ENCODE measurements around the gene NEMP1. TPM values are rescaled to one million over a fixed set of nuclear protein-coding genes. Genes with fewer than 3 reads are reported as not detected.
"Not testable (repeated sequence)": the region's sequence is repeated elsewhere in the genome, so short reads cannot be mapped to it uniquely, and the experiment has no call there.

NEMP1 gene
- total and polyA plus RNA-seq, 2 donors, result 9.5 to 19.5 TPM

- WGBS, result 94% methylated on average over 1 of the region's 1 CpG
- H3K9me3 ChIP-seq (ENCODE audit: control insufficient read depth in 2 of 2, insufficient read depth in 1 of 2, low read length in 1 of 2), result no peaks in the 10 kb centered on the region
- H3K27me3 ChIP-seq (ENCODE audit: control insufficient read depth in 2 of 2, insufficient read depth in 1 of 2, low read length in 1 of 2), result no peaks in the 10 kb centered on the region
- H3K27ac ChIP-seq (ENCODE audit: low read depth in 1 of 2, low read length in 1 of 2), result peak overlapping the region; percentile 31 to 95
- peaks cover 5 to 6% of the 10 kb centered on the region in 2 donors for H3K36me3 ChIP-seq (ENCODE audit: control insufficient read depth in 2 of 2, insufficient read depth in 2 of 2, low read length in 1 of 2)
- H3K4me3 ChIP-seq (ENCODE audit: low read length in 2 of 2), result no peak overlapping the region
- H3K4me1 ChIP-seq (ENCODE audit: control insufficient read depth in 2 of 2, insufficient read depth in 2 of 2, low read length in 2 of 2), result peaks cover 7 to 18% of the 10 kb centered on the region in 2 donors
- no peak for DNase-seq (ENCODE audit: low read depth in 6 of 9, low spot score in 9 of 9)
Observed at GRCh38 chr12:57079821-57080220, 1.2 kb upstream of the NEMP1 start.

- not testable (repeated sequence) for H3K4me3 ChIP-seq (ENCODE audit: low read length in 2 of 2); DNase-seq (ENCODE audit: low read depth in 6 of 9, low spot score in 9 of 9); H3K27ac ChIP-seq (ENCODE audit: low read depth in 1 of 2, low read length in 1 of 2); H3K27me3 ChIP-seq (ENCODE audit: control insufficient read depth in 2 of 2, insufficient read depth in 1 of 2, low read length in 1 of 2); H3K9me3 ChIP-seq (ENCODE audit: control insufficient read depth in 2 of 2, insufficient read depth in 1 of 2, low read length in 1 of 2)
- peaks cover 21 to 42% of the 10 kb centered on the region in 2 donors for H3K36me3 ChIP-seq (ENCODE audit: control insufficient read depth in 2 of 2, insufficient read depth in 2 of 2, low read length in 1 of 2)
- 98% methylated on average over 6 of the region's 6 CpGs for WGBS
- H3K4me1 ChIP-seq (ENCODE audit: control insufficient read depth in 2 of 2, insufficient read depth in 2 of 2, low read length in 2 of 2), result peaks cover 0 to 15% of the 10 kb centered on the region in 2 donors
Observed at GRCh38 chr12:57073566-57074450, 4.8 kb downstream of the NEMP1 start.

GRCh38 chr12:57072661-57073060, 5.9 kb downstream of the NEMP1 start:
- Histone ChIP-seq H3K27me3 (ENCODE audit: control insufficient read depth in 2 of 2, insufficient read depth in 1 of 2, low read length in 1 of 2) (no peaks in the 10 kb centered on the region), H3K36me3 (ENCODE audit: control insufficient read depth in 2 of 2, insufficient read depth in 2 of 2, low read length in 1 of 2) (peaks cover 28 to 52% of the 10 kb centered on the region in 2 donors), H3K9me3 (ENCODE audit: control insufficient read depth in 2 of 2, insufficient read depth in 1 of 2, low read length in 1 of 2) (no peaks in the 10 kb centered on the region), H3K27ac (ENCODE audit: low read depth in 1 of 2, low read length in 1 of 2) (no peak overlapping the region), H3K4me3 (ENCODE audit: low read length in 2 of 2) (no peak overlapping the region), H3K4me1 (ENCODE audit: control insufficient read depth in 2 of 2, insufficient read depth in 2 of 2, low read length in 2 of 2) (peaks cover 0 to 13% of the 10 kb centered on the region in 2 donors)
- WGBS, result 98% methylated on average over 2 of the region's 2 CpGs
- no peak for DNase-seq (ENCODE audit: low read depth in 6 of 9, low spot score in 9 of 9)

GRCh38 chr12:57069523-57069922, 9.1 kb downstream of the NEMP1 start:
- DNase-seq (ENCODE audit: low read depth in 6 of 9, low spot score in 9 of 9), result peak in 6 of 9 donors; percentile 66 to 91 (median 76)
- H3K27ac ChIP-seq (ENCODE audit: low read depth in 1 of 2, low read length in 1 of 2), result peak overlapping the region; percentile 61 to 62
- H3K36me3 ChIP-seq (ENCODE audit: control insufficient read depth in 2 of 2, insufficient read depth in 2 of 2, low read length in 1 of 2), result peaks cover 27 to 64% of the 10 kb centered on the region in 2 donors
- no peaks in the 10 kb centered on the region for H3K9me3 ChIP-seq (ENCODE audit: control insufficient read depth in 2 of 2, insufficient read depth in 1 of 2, low read length in 1 of 2)
- 40% methylated on average over 3 of the region's 3 CpGs for WGBS
- peaks cover 0 to 4% of the 10 kb centered on the region in 2 donors for H3K4me1 ChIP-seq (ENCODE audit: control insufficient read depth in 2 of 2, insufficient read depth in 2 of 2, low read length in 2 of 2)
- no peaks in the 10 kb centered on the region for H3K27me3 ChIP-seq (ENCODE audit: control insufficient read depth in 2 of 2, insufficient read depth in 1 of 2, low read length in 1 of 2)
- H3K4me3 ChIP-seq (ENCODE audit: low read length in 2 of 2), result no peak overlapping the region

- H3K9me3 ChIP-seq (ENCODE audit: control insufficient read depth in 2 of 2, insufficient read depth in 1 of 2, low read length in 1 of 2), result no peaks in the 10 kb centered on the region
- no peak overlapping the region for H3K4me3 ChIP-seq (ENCODE audit: low read length in 2 of 2)
- DNase-seq (ENCODE audit: low read depth in 6 of 9, low spot score in 9 of 9), result no peak
- peaks cover 19 to 68% of the 10 kb centered on the region in 2 donors for H3K36me3 ChIP-seq (ENCODE audit: control insufficient read depth in 2 of 2, insufficient read depth in 2 of 2, low read length in 1 of 2)
- no peaks in the 10 kb centered on the region for H3K27me3 ChIP-seq (ENCODE audit: control insufficient read depth in 2 of 2, insufficient read depth in 1 of 2, low read length in 1 of 2)
- H3K27ac ChIP-seq (ENCODE audit: low read depth in 1 of 2, low read length in 1 of 2), result no peak overlapping the region
- 97% methylated on average over 2 of the region's 2 CpGs for WGBS
- peaks cover 0 to 4% of the 10 kb centered on the region in 2 donors for H3K4me1 ChIP-seq (ENCODE audit: control insufficient read depth in 2 of 2, insufficient read depth in 2 of 2, low read length in 2 of 2)
Observed at GRCh38 chr12:57066245-57066644, 12.3 kb downstream of the NEMP1 start.

GRCh38 chr12:57063991-57064685, 14.5 kb downstream of the NEMP1 start:
- peak in 2 of 9 donors; percentile 23 to 58 for DNase-seq (ENCODE audit: low read depth in 6 of 9, low spot score in 9 of 9)
- Histone ChIP-seq H3K27me3 (ENCODE audit: control insufficient read depth in 2 of 2, insufficient read depth in 1 of 2, low read length in 1 of 2) (no peaks in the 10 kb centered on the region), H3K27ac (ENCODE audit: low read depth in 1 of 2, low read length in 1 of 2) (peak overlapping the region in 1 of 2 donors; percentile 22), H3K4me1 (ENCODE audit: control insufficient read depth in 2 of 2, insufficient read depth in 2 of 2, low read length in 2 of 2) (no peaks in the 10 kb centered on the region), H3K36me3 (ENCODE audit: control insufficient read depth in 2 of 2, insufficient read depth in 2 of 2, low read length in 1 of 2) (peaks cover 23 to 66% of the 10 kb centered on the region in 2 donors), H3K9me3 (ENCODE audit: control insufficient read depth in 2 of 2, insufficient read depth in 1 of 2, low read length in 1 of 2) (no peaks in the 10 kb centered on the region), H3K4me3 (ENCODE audit: low read length in 2 of 2) (no peak overlapping the region)
- 75% methylated on average over 5 of the region's 5 CpGs for WGBS

GRCh38 chr12:57058454-57058853, 20.1 kb downstream of the NEMP1 start:
- Histone ChIP-seq H3K27ac (ENCODE audit: low read depth in 1 of 2, low read length in 1 of 2) (no peak overlapping the region), H3K27me3 (ENCODE audit: control insufficient read depth in 2 of 2, insufficient read depth in 1 of 2, low read length in 1 of 2) (no peaks in the 10 kb centered on the region), H3K4me1 (ENCODE audit: control insufficient read depth in 2 of 2, insufficient read depth in 2 of 2, low read length in 2 of 2) (no peaks in the 10 kb centered on the region), H3K9me3 (ENCODE audit: control insufficient read depth in 2 of 2, insufficient read depth in 1 of 2, low read length in 1 of 2) (no peaks in the 10 kb centered on the region), H3K36me3 (ENCODE audit: control insufficient read depth in 2 of 2, insufficient read depth in 2 of 2, low read length in 1 of 2) (peaks cover 29 to 69% of the 10 kb centered on the region in 2 donors), H3K4me3 (ENCODE audit: low read length in 2 of 2) (no peak overlapping the region)
- DNase-seq (ENCODE audit: low read depth in 6 of 9, low spot score in 9 of 9), result no peak
- WGBS, result 98% methylated on average over 1 of the region's 1 CpG

- H3K36me3 ChIP-seq (ENCODE audit: control insufficient read depth in 2 of 2, insufficient read depth in 2 of 2, low read length in 1 of 2), result peaks cover 29 to 60% of the 10 kb centered on the region in 2 donors
- WGBS, result 98% methylated on average over 6 of the region's 6 CpGs
Observed at GRCh38 chr12:57057067-57057751, 21.4 kb downstream of the NEMP1 start.

More at GRCh38 chr12:57057067-57057751, 21.4 kb downstream of the NEMP1 start:
- Histone ChIP-seq H3K9me3 (ENCODE audit: control insufficient read depth in 2 of 2, insufficient read depth in 1 of 2, low read length in 1 of 2) (no peaks in the 10 kb centered on the region), H3K27ac (ENCODE audit: low read depth in 1 of 2, low read length in 1 of 2) (no peak overlapping the region), H3K4me3 (ENCODE audit: low read length in 2 of 2) (no peak overlapping the region), H3K4me1 (ENCODE audit: control insufficient read depth in 2 of 2, insufficient read depth in 2 of 2, low read length in 2 of 2) (no peaks in the 10 kb centered on the region), H3K27me3 (ENCODE audit: control insufficient read depth in 2 of 2, insufficient read depth in 1 of 2, low read length in 1 of 2) (no peaks in the 10 kb centered on the region)
- DNase-seq (ENCODE audit: low read depth in 6 of 9, low spot score in 9 of 9), result no peak

Measured in thymus (tissue), 11 donors.